B cell (primary cell): ENCODE measurements around the gene UCK1. TPM values are rescaled to one million over a fixed set of nuclear protein-coding genes. Genes with fewer than 3 reads are reported as not detected.

ENCODE experiments used
- ATAC-seq: fragments of 200-7000 bp; cut with Tn5 transposase; one replicate; pipeline ENCODE4 v1.10.0; 2021; ENCODE audit warnings: low read depth, mild to moderate bottlenecking, moderate number of reproducible peaks, moderate library complexity
- CTCF ChIA-PET: fragments of 350-600 bp; sonication (Branson Sonifier 250); formaldehyde crosslinking; loops from one replicate; lab custom pipeline; 2021; ENCODE audit warnings: antibody characterized with exemption, inconsistent platforms; lab: Charles Lee
- POLR2A ChIA-PET: fragments of 350-600 bp; sonication (Branson Sonifier 250); formaldehyde crosslinking; loops from one replicate; lab custom pipeline; 2021; ENCODE audit warnings: antibody characterized with exemption; lab: Charles Lee
- DNase-seq: peaks from one replicate; pipeline ENCODE4 v3.0.0; 2013
- H2AFZ ChIP-seq: 2 replicates; pipeline ENCODE4 v1.6.1; 2012; ENCODE audit warnings: mild to moderate bottlenecking, low read depth, low read length; ENCODE audit not compliant: insufficient read depth, poor library complexity, severe bottlenecking
- H3K27ac ChIP-seq, 2 donors: 1 replicate in 1 of 2; 2 replicates in 1 of 2; pipeline ENCODE4 v1.5.1; 2012 to 2013; ENCODE audit warnings: low read length in 2 of 2, mild to moderate bottlenecking in 2 of 2, moderate library complexity in 1 of 2
- H3K27me3 ChIP-seq, 4 experiments: fragments of 200-600 bp in 1 of 4; sonication (generic) in 1 of 4; replicated peaks in 1 of 4; 1 replicate in 2 of 4; 2 replicates in 2 of 4; pipeline versions ENCODE4 v1.6.1 to v1.7.0; 2013 to 2016; ENCODE audit warnings: low read length in 3 of 4, mild to moderate bottlenecking in 2 of 4, mixed read lengths in 1 of 4, moderate library complexity in 1 of 4; ENCODE audit not compliant: insufficient read depth in 4 of 4, control insufficient read depth in 3 of 4; ENCODE audit errors: control extremely low read depth in 1 of 4
- H3K36me3 ChIP-seq, 2 experiments: replicated peaks in 1 of 2; 1 replicate in 1 of 2; 2 replicates in 1 of 2; pipeline versions ENCODE4 v1.6.1 to v1.7.1; 2013; ENCODE audit warnings: low read length in 1 of 2; ENCODE audit not compliant: insufficient read depth in 2 of 2, control insufficient read depth in 1 of 2; ENCODE audit errors: control extremely low read depth in 1 of 2, extremely low read depth in 1 of 2
- H3K4me1 ChIP-seq, 2 donors: fragments of 200-600 bp in 1 of 2; sonication (generic) in 1 of 2; 1 replicate in 1 of 2; 2 replicates in 1 of 2; pipeline versions ENCODE4 v1.5.1 to v1.6.1; 2013 to 2017; ENCODE audit warnings: low read length in 2 of 2; ENCODE audit not compliant: control insufficient read depth in 2 of 2, insufficient read depth in 2 of 2
- H3K4me2 ChIP-seq: replicated peaks from 2 replicates; pipeline ENCODE3; 2012; ENCODE audit warnings: mild to moderate bottlenecking, low read depth, low read length; ENCODE audit not compliant: poor library complexity, severe bottlenecking
- H3K4me3 ChIP-seq, 5 experiments: fragments of 200-600 bp in 1 of 5; sonication (generic) in 1 of 5; 1 replicate in 3 of 5; 2 replicates in 2 of 5; pipeline versions ENCODE4 v1.5.1 to v1.7.0; 2011 to 2016; ENCODE audit warnings: low read length in 4 of 5, mild to moderate bottlenecking in 4 of 5, low read depth in 2 of 5, control low read depth in 1 of 5, moderate library complexity in 1 of 5; ENCODE audit not compliant: insufficient read depth in 1 of 5; ENCODE audit errors: control extremely low read depth in 1 of 5, extremely low read depth in 1 of 5
- H3K79me2 ChIP-seq: fragments of 200-600 bp; sonication (generic); one replicate; pipeline ENCODE4 v1.6.0; 2016; ENCODE audit warnings: low read length; ENCODE audit not compliant: control insufficient read depth, insufficient read depth
- H3K9ac ChIP-seq: fragments of 200-600 bp; sonication (generic); 2 replicates; pipeline ENCODE4 v1.6.1; 2017; ENCODE audit warnings: mild to moderate bottlenecking, low read length, moderate library complexity
- H3K9me3 ChIP-seq, 3 donors: one replicate each; pipeline versions ENCODE4 v1.6.1 to v1.7.1; 2013; ENCODE audit warnings: low read length in 2 of 3; ENCODE audit not compliant: control insufficient read depth in 2 of 3, insufficient read depth in 1 of 3; ENCODE audit errors: control extremely low read depth in 1 of 3
- H4K20me1 ChIP-seq: 2 replicates; pipeline ENCODE4 v1.6.0; 2012; ENCODE audit warnings: mild to moderate bottlenecking, low read length; ENCODE audit not compliant: insufficient read depth, control insufficient read depth, poor library complexity, severe bottlenecking
- H3K27ac Mint-ChIP-seq: one replicate; pipeline ENCODE4 v1.8.0; 2021; ENCODE audit warnings: mixed read lengths
- H3K27me3 Mint-ChIP-seq: one replicate; pipeline ENCODE4 v1.8.0; 2021; ENCODE audit warnings: mixed read lengths
- H3K4me1 Mint-ChIP-seq: one replicate; pipeline ENCODE4 v1.8.0; 2021; ENCODE audit warnings: mixed read lengths
- H3K4me3 Mint-ChIP-seq: one replicate; pipeline ENCODE4 v1.8.0; 2021; ENCODE audit warnings: mixed read lengths
- H3K9me3 Mint-ChIP-seq: one replicate; pipeline ENCODE4 v1.8.0; 2022; ENCODE audit warnings: mixed read lengths; ENCODE audit not compliant: insufficient read depth
- CTCF ChIP-seq: fragments of 200-600 bp; IDR thresholded peaks from one replicate; pipeline ENCODE4 v1.8.0; 2022; ENCODE audit warnings: antibody characterized with exemption, mild to moderate bottlenecking
- EZH2 ChIP-seq: IDR thresholded peaks from 2 replicates; pipeline ENCODE4 v1.6.1; 2012; ENCODE audit warnings: borderline replicate concordance, low read depth, mild to moderate bottlenecking, moderate library complexity, low read length; ENCODE audit not compliant: insufficient read depth, poor library complexity, severe bottlenecking
- WGBS: methylation state at CpG from one replicate; pipeline ENCODE4 v1.1.5; 2013; ENCODE audit warnings: missing lambda C conversion rate; ENCODE audit not compliant: insufficient coverage; 5-methylcytosine and 5-hydroxymethylcytosine counted together
- intact Hi-C: fragments of 100-400 bp; cut with micrococcal nuclease; formaldehyde crosslinking; loops from one replicate; pipeline ENCODE4 v1.10.0; 2022
- polyA plus RNA-seq: library from polyadenylated mRNA; depleted of rRNA; stranded (reverse); fragments of >200 nt; gene quantifications from 2 replicates; pipeline ENCODE4 v1.2.3, GENCODE V29; 2012
- total RNA-seq, 2 donors: library from RNA; stranded (reverse); fragments of 120-200 nt in 1 of 2; gene quantifications; 1 replicate in 1 of 2; 2 replicates in 1 of 2; pipeline versions ENCODE4 v1.2.3 to v1.2.4, GENCODE V29; 2013 to 2022

The UCK1 gene
- total and polyA plus RNA-seq, 2 donors (not counting 1 experiment from before 2014, with no cell fraction given): 25.3 to 39.3 TPM

DNA sequence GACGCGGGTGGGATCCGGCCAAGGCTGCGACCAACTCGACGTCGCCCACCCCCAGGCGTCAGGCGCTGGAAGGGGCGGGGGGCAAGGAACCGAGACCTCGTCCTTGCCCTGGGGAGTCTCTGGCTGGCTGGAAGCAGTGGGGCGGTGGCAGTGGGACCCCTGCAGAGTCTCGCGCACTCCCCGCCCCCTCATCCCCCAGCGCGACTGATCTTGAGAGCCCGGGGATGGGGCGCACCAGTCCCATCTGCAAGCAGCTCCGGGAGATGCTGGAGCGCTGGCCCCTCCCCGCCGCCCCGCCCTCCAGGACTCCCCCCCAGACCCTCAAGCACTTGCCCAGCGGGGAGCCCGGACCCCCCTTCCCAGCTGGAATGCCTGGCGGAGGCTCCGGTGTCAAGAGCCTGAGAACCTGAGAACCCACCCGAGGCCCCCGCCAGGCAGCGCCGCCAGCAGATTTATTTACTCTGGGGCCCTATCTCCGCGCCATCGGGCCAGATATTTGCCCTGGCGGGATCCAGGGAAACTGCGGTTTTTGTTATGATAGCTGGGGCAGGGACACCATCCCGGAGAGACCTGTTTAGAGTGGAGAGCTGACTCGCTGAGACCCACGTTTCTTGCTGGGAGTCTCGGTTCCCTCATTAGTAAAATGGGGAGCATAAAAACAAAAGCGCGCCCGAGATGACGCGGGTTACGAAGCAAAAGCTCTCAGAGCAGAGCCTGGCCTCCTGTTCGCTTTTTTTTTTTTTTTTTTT lies 15.4 kb upstream of the UCK1 start:
- ATAC-seq: no peak
- CTCF ChIA-PET: no interaction called here
- peak overlapping the region; percentile 66 for H3K4me2 ChIP-seq

More for the DNA sequence above, 15.4 kb upstream of the UCK1 start:
- peaks cover 10% of the 10 kb centered on the region for H3K9me3 Mint-ChIP-seq
- peaks cover 15 to 16% of the 10 kb centered on the region in 2 donors for H3K4me1 ChIP-seq
- no peak overlapping the region for H2AFZ ChIP-seq
- no peaks in the 10 kb centered on the region for H3K79me2 ChIP-seq
- H3K27me3 Mint-ChIP-seq: peaks cover 48% of the 10 kb centered on the region
- WGBS: 6% methylated on average over 44 of the region's 49 CpGs
- POLR2A ChIA-PET: no interaction called here
- TF ChIP-seq CTCF (no peak), EZH2 (no peak)
- H3K9me3 ChIP-seq: peaks cover 2 to 54% (median 23%) of the 10 kb centered on the region in 3 donors
- peaks cover 11% of the 10 kb centered on the region for H3K4me1 Mint-ChIP-seq
- no peaks in the 10 kb centered on the region for H3K36me3 ChIP-seq
- H3K4me3 Mint-ChIP-seq: peak overlapping the region; percentile 75
- no peaks in the 10 kb centered on the region for H4K20me1 ChIP-seq
- DNase-seq: peak; percentile 38
- no peak overlapping the region for H3K27ac ChIP-seq
- no peak overlapping the region for H3K27ac Mint-ChIP-seq
- peak overlapping the region; percentile 19 for H3K9ac ChIP-seq
- H3K27me3 ChIP-seq: peaks cover 0 to 40% (median 13%) of the 10 kb centered on the region in 4 experiments
- intact Hi-C loops: loop anchor here (1.0 kb wide), 1 partner anchor 8 kb away; no protein-coding TSS in a partner anchor
- H3K4me3 ChIP-seq: peak overlapping the region in 2 of 5 experiments; percentile 17 to 36
